Activated T-cell treated with anti-CD3 and anti-CD28 coated beads for 24 hours (primary cell): Measurements from ENCODE around the gene ACSM2B.
"Not testable (repeated sequence)": the region's sequence is repeated elsewhere in the genome, so short reads cannot be mapped to it uniquely, and the experiment has no call there.

Experiments used
- DNase-seq: peaks from one replicate; pipeline ENCODE4 v3.0.0-alpha.2; 2020; ENCODE audit warnings: low read depth

Gene ACSM2B, protein sequence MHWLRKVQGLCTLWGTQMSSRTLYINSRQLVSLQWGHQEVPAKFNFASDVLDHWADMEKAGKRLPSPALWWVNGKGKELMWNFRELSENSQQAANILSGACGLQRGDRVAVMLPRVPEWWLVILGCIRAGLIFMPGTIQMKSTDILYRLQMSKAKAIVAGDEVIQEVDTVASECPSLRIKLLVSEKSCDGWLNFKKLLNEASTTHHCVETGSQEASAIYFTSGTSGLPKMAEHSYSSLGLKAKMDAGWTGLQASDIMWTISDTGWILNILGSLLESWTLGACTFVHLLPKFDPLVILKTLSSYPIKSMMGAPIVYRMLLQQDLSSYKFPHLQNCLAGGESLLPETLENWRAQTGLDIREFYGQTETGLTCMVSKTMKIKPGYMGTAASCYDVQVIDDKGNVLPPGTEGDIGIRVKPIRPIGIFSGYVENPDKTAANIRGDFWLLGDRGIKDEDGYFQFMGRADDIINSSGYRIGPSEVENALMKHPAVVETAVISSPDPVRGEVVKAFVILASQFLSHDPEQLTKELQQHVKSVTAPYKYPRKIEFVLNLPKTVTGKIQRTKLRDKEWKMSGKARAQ

DNA sequence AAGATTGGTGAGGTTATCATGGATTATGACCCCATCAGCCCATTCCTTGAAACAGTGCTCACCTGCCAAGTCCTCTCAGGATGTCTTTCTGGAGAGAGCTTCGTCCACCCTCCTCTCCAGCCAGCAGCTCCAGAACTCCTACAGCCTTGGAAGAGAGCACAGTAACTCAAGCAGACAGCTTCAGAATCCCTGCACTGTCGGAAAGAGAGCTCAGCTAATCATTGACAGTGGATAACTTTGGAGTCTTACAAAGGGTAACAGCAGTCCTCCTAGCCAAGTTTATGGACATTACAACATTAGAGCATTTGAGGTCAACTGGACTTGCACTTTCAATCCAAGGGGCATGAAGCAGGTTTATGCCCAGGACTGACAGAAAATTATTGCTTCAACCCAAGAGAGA is at the start of gene ACSM2B:
Gene ACSM2B (minus strand): TSS at position 223 of the 400 bp plus-strand sequence. CDS start 11,522 bp downstream, outside the sequence.
- DNase-seq, result not testable (repeated sequence)

- no peak for DNase-seq
These were observed 49.0 kb upstream of the ACSM2B start for GRCh38 chr16:20624882-20625807.

DNA sequence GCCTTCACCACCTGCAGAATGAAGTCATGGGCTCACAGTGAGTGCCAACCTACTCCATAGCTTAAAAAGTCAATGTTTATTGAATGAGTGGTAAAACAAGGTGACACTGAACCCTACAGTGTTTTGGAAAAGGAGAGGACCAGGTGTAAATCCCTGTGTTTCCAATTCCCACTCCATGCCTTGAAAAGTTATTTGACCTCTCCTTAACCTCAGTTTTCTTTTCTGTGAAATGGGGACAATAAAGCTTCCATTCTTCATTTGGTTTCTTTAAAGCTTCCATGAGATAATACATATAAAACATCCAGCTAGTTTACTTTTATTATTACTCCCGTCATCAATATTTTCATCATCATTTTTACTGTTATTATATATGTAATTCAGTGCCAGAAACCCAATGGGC is 48.0 kb upstream of the ACSM2B start:
- no peak for DNase-seq

GRCh38 chr16:20622498-20622870 is 46.3 kb upstream of the ACSM2B start:
- no peak for DNase-seq

- DNase-seq, result no peak
These were observed 45.2 kb upstream of the ACSM2B start for GRCh38 chr16:20621406-20621805.

GRCh38 chr16:20620770-20621169 is 44.6 kb upstream of the ACSM2B start:
- no peak for DNase-seq

DNA sequence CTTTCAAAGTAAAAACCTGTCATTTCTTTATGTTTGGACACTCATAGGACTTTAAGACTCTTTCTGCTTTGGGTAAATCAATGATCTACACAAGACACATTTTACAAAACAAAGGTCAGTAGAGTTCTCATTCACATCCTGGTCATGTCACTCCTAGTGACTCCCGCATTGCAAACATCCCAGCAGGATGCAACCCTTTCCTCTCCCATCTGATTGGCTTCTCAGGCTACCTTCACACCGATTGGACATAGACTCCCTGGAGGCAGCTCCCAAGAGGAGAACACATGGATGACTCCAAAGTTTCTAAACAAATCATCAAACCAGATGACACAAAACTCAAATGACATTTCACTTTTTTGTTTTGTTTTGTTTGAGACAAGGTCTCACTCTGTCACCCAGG is 43.8 kb upstream of the ACSM2B start:
- no peak for DNase-seq

GRCh38 chr16:20617271-20617670 is 41.1 kb upstream of the ACSM2B start:
- DNase-seq, result no peak

DNA sequence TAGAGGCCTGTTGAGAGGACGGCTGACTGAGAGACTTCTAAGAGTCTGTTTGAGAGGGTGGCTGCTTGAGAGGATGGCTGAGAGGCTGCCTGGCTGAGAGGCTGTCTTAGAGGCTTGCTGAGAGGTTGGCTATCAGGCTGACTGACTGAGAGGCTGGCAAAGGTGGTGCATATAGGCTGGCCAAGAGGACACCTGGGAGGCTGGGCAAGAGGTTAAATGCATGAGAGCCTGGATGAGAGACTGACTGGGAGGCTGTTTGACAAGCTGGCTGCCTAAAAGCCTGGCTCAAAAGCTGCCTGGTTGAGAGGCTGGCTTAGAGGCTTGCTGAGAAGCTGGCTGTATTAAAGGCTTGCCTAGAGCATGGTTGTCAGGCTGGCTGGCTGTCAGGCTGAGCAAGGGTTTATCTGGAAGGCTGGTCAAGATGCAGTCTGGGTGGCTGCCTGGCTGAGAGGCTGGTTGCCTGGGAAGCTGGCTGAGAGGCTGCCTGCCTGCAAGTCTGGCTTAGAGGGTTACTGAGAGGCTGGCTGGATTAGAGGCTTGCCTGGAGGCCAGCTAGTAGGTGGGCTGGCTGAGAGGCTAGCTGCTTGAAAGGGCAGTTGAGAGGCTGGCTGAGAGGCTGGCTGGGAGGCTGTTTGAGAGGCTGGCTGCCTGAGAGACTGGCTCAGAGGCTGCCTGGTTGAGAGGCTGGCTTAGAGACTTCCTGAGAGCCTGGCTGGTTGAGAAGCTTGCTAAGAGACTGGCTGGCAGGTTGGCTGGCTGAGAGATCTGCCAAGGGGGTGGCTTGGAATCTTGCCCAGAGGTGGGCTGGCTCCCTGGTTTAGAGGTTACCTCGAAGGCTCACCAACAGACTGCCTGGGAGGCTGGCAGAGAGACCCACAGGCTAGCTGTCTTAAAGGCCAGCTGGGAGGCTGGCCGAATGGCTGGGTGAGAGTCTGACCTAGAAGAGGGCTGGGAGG is 38.3 kb upstream of the ACSM2B start:
- no peak for DNase-seq

DNA sequence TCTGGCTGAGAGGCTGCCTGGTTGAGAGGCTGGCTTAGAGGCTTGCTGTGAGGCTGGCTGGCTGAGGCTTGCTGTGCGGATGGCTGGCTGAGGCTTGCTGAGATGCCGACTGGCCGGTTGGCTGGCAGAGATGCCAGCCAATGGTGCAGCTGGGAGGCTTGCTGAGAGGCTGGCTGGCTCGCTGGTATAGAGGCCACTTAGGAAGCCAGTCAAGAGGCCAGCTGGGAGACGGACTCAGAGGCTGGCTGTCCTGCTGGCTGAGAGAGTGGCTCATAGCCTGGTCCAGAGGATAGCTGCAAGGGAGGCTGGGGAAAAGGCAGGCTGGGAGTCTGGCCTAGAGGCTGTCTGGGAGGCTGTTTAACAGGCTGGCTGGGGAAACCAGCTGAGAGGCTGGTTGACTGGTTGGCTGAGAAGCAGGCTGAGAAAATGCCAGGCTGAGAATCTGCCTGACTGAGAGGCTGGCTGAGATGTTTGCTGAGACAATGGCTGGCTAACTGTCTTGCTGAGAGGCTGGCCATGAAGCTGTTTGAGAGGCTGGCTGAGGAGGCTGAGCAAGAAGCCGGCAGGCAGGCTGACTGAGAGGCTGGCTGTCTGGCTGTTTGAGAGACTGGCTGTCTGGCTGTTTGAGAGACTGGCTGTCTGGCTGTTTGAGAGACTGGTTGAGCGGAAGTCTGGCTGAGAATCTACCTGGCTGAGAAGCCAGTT is 37.5 kb upstream of the ACSM2B start:
- DNase-seq, result no peak

- no peak for DNase-seq
These were observed 36.6 kb upstream of the ACSM2B start for GRCh38 chr16:20612551-20613480.

DNA sequence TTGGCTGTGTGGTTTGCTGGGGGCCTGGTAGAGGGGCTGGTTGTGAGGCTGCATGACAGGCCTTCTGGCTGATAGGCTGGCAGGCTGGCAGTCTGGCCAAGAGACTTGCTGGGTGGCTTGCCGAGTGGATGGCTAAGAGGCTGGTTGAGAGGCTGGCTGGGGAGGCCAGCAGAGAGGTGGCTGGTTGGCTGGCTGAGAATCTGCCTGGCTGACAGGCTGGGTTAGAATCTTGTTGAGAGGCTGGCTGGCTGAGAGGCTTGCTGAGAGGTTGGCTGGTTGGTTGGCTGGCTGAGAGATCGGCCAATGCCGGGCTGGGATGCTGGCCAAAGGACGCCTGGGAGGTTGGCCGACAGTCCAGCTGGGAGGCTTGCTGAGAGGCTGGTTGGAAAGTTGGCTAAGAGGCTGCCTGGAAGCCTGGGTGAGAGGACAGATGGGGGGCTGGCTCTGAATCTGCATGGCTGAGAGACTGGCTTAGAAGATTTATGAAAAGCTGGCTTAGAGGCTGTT is 35.9 kb upstream of the ACSM2B start:
- DNase-seq, result no peak

DNA sequence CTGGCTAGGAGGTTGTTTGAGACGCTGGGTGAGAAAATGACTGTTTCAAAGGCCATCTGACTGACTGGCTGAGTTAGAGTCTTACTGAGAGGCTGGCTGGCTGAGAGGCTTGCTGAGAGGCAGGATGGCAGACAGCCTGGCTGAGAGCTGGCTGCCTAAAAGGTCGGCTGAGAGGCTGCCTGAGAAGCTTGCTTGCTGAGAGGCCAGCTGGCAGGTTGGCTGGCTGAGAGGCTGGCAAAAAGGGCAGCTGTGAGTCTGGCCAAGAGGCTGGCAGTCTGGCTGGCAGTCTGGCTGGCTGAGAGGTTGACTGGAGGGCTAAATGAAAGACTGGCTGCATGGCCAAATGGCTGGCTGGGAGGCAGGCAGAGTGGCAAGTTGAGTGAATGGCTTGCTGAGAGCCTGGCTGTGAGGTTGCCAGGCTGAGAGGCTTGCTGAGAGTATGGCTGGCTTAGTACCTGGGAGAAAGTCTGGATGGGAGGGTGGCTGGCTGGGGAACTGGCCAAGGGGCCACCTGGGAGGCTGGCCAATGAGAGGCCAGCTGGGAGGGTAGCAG is 35.3 kb upstream of the ACSM2B start:
- DNase-seq, result no peak

GRCh38 chr16:20610892-20611349 is 34.8 kb upstream of the ACSM2B start:
- no peak for DNase-seq

DNA sequence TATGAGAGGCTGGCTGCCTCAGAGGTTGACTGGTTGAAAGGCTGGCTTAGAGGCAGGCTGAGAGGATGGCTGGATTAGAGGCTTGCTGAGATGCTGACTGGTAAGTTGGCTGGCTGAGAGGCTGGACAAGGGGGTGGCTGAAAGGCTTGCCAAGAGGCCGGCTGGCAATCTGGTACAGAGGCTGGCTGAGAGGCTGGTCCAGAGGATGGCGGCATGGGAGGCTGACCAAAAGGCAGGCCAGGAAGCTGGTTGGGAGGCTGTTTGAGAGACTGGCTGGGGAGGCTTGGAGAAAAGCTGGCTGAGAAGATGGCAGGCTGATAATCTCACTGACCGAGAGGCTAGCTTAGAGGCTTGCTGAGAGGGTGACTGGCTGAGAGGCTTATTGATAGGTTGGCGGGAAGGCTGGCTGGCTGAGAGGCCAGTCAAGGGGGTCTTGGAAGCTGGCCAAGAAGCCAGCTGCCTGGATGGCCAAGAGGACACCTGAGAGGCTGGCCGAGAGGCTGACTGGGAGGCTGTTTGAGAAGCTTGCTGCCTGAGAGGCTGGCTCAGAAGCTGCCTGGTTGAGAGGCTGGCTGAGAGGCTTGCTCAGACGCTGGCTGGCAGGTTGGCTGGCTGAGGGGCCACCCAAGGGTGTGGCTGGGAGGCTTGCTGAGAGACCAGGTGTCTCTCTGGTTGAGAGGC is 34.2 kb upstream of the ACSM2B start:
- DNase-seq, result no peak

- not testable (repeated sequence) for DNase-seq
These were observed 26.0 kb upstream of the ACSM2B start for GRCh38 chr16:20602205-20602604.

DNA sequence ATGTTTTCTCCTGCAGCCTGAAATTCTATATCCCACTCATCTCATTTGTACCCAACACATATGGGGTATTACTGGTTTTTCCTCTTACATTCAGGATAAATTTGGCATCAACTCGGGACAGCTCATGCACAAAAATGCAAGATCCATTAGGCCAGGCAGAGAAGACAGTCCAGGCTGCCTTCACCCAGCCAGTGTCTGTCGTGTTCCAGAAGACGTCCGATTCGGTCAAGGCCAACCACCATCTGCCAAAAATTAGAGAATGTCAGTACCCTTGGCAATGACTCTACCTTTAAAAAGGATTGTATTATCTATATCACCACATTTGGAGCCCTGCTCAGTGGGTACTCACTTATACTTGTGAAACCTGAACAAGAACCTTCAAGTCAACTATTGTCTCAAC is 23.3 kb upstream of the ACSM2B start:
- not testable (repeated sequence) for DNase-seq

DNA sequence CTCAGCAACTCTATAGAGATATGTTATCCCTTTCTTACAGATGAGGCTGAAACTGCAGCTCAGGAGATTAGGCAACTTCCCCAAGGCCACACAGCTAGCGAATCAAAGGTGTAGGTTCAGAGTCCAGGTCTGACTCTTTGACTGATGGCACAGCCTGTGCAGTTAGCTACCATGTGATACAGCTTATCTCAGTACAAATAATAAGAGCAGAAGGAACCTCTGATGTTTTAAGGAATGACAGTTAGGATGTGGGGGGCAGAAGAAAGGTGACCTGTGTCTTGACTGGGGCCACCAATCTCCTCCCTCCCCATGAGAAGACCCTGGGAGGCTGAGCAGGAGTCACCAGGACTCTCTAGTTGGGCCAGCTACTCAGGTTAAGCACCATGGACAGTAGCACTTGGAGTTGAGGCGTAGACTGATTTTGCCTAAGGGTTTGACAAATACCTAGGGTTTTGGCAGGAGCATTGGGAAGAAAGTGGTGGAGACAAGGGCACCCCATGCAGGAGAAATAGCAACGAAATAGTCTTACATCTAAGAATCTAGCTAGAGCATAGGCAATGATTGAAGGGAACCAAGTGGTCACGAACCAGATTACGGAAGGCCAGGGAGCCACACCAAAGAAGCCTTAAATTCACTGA is 22.8 kb upstream of the ACSM2B start:
- DNase-seq, result no peak
